ENCODE measurements around the gene HSBP1.

HSBP1 gene

DNA sequence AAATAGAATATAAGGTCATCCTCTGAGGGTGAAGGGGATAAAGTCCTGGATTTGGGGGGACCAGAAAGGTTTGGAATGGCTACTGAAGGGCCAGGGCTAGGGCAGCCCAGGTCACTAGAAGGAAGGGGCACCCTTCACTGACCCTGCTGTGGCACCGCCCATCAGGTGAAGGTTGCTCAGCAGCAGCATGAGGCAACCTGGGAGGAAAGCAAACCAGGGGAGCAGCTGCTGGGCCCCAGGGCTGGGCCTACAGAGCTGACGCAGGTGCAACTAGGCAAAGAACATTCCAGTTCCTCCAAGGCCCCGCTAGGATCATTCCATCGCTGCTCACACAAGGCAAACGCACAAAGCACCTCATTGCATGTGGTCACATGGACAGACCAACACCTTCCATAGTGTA is 3.4 kb upstream of the HSBP1 start:
- no peak for DNase-seq

DNA sequence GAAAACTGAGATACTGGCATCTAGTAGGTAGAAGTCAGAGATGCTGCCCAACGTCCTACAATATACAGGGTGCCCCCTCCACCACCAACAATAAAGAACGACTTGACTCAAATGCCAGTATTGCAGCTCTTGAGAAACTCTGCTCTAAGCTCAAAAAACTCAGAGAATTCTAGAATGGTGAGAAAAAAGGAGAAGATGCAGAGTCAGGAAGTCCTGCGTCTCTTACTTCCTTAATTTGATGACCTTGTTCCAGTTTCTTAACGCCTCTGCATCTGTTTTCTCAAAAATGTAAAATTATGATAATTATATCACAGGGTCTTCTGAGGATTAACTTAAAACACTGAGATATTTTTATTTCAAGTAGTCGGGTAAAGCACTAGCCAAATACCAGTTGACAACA is 1.7 kb upstream of the HSBP1 start:
- DNase-seq, result no peak

DNA sequence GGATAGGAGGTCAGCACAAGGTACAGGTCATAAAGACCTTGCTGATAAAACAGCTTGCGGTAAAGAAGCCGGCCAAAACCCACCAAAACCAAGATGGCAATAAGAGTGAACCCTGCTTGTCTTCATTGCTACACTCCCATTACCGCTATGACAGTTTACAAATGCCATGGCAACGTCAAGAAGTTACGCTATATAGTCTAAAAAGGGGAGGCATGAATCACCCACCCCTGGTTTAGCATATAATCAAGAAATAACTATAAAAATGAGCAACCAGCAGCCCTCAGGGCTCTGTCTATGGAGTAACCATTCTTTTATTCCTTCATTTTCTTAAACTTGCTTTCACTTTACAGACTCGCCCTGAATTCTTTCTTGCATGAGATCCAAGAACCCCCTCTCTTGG is 1.0 kb upstream of the HSBP1 start:
- no peak for DNase-seq

DNA sequence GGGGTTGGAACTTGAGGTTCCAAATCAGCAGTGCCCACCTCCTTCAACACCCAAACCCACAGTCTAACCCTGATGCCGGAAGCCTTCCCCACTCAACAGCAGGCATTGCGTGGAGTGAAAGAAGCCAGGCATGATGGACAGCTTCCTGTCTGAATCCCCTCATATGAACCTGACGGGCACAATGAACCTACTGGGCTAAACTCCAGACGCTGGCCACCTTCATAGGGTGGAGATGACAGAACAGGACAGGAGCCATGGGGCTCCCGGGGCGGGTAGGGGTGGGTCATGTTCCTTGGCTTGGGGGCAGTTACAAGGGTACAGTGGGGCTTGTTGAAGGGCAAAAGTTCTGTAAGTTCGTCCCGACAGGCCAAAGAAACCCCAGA is 460 bp upstream of the HSBP1 start:
- no peak for DNase-seq

DNA sequence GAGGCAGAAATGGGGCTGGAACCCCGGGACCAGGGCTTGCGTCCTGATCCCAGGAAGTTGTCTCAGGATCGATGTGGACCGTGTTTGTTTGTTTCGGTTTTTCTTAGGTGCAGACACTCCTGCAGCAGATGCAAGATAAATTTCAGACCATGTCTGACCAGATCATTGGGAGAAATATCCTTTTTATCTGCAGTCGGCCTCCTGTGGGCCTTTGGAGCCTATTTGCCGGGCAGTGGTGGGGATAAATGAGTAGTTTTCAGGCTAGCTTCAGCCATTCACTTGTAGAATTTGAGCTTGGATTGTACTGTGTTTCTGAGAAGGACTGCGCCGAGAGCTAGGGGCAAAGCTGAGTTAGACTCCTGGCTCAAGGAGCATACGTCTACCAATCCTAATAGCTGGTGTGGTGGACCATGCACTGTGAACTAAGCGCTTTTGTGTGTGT is 816 bp downstream of the HSBP1 start:
- no peak for DNase-seq

DNA sequence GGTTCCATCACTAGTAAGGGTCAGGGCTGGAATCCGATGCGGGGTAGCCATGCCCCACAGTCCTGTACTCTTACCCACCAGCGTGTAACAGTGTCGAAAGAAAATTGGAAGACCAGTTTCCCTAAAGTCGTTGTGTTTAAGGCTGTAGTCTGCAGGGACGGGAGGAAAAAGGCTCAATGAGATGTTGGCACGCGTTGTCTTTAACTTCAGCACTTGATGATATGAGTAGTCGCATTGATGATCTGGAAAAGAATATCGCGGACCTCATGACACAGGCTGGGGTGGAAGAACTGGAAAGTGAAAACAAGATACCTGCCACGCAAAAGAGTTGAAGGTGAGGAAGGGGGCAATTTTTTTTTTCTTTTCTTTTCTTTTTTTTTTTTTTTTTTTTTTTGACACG is 1.3 kb downstream of the HSBP1 start:
- DNase-seq, result no peak

DNA sequence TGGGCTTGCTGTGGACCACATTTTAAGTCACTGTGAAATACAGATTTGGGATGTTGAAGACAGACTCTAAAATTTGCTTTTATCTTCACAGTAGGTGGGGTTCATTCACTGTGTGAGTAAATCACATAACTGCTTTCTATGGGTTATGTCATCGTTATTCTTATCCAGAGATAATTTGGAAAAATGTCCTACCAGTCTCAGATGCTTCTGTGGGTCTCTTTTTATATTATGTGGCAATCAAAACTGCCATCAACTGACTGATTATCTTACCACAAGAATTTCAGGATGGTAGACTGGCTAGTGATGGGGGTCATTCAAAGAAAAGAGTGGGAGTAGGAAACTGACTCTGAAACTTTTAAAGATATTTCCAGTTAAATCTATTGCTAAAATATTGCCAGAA is 3.1 kb downstream of the HSBP1 start:
- no peak for DNase-seq

DNA sequence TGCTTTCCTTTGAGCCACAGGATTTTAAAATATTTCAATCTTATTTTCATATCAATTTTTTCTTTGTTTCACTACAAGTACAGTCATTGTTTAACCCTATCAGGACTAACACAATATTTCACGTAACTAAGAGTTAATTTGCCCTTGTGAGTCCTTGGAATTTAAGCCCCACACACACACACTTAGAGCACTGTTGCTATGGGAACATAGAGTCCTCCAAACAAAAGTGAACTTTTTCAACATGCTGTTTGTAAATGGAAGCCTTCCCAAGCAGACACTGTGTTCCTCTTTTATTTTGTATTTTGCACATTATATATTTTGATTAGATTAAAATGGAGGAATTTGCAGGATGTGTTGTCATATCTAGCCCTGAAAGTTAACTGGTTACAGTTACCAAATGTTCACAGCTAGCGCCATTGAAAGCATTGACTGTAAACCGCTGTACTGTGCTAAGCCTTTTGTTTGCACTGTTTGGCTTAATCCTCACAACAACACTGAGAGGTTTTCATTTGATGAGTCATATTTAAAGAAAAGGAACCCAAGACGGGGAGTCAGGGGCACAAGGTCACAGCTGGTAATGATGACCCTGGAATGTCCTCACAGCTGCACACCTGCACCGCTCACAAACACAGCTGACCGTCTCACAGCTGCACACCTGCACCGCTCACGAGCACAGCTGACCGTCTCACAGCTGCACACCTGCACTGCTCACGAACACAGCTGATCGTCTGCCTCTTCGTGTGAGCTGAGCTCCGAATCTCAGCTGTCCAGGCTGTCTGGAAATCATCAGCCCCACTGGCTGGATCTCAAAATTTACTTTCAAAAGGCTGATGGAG is 6.3 kb downstream of the HSBP1 start:
- DNase-seq, result peak; percentile 53

DNA sequence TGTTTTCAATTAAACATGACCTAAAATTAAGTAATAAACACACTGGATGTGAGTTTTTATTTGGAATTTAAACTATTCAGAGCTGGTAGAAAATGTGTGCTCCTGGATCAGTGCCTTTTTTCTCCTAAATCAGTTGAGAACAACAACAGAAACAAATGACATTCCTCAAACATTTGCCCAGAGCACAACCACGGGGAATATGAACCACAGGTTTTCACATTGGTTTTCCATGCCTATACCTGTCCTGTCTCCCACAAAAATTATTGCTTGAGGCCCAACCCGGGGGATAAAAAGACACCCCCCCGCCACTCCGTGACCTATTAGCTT is 6.8 kb downstream of the HSBP1 start:
- DNase-seq, result no peak

DNA sequence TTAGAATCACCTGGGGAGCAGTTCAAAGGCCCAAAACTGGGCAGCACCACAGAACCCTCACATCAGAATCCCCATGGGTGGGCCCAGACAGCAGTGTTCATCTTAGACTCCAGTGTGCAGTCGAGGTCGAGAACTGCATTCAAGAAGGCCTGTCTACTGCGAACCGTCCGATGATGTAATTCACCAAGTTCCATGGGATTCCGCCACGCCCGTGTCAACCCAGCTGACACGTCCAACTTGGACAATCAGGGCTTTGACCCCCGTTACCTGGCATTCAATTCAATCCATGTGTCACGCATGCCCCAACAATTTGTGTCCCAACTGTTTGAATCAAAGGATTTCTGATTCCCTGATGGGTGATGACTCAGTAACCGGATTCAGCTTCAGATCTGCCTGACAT is 9.2 kb downstream of the HSBP1 start:
- DNase-seq, result no peak

DNA sequence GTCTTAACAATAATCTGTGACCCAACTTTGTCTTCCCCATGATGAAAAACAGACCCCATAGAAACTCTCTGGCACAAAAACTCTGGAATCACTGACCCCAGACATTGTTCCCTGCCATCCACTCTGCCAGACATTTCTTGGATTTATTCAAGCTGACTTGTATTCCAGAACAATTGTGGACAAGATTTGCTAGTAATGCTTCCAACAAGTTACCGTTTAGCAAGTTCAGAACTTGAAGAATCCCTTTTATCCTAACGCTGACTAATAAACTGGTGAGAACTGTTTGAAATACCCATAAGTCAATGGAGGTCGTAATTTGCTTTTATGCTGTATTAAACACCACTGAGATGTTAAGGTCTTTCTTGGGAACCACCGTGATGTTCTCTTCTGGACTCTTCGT is 10.5 kb downstream of the HSBP1 start:
- DNase-seq, result no peak

DNA sequence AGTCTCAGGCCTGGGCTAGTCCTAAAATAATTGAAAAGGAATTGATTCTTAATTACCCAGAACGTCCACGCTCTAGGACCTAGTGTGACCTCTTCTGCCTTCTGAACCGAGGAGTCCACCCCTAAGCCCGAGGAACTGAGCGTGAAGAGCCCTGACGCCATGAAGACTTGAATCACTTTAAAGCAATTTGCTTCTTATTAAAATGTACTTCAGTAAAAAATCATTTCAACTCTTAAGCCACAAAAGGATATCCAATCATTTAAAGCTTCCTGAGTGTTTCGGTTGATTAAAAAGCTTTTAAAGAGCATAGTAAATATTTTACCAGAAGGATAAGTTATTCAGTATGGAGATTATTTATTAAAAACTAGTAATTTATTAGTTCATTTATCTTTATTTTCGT is 11.6 kb downstream of the HSBP1 start:
- DNase-seq, result no peak

DNA sequence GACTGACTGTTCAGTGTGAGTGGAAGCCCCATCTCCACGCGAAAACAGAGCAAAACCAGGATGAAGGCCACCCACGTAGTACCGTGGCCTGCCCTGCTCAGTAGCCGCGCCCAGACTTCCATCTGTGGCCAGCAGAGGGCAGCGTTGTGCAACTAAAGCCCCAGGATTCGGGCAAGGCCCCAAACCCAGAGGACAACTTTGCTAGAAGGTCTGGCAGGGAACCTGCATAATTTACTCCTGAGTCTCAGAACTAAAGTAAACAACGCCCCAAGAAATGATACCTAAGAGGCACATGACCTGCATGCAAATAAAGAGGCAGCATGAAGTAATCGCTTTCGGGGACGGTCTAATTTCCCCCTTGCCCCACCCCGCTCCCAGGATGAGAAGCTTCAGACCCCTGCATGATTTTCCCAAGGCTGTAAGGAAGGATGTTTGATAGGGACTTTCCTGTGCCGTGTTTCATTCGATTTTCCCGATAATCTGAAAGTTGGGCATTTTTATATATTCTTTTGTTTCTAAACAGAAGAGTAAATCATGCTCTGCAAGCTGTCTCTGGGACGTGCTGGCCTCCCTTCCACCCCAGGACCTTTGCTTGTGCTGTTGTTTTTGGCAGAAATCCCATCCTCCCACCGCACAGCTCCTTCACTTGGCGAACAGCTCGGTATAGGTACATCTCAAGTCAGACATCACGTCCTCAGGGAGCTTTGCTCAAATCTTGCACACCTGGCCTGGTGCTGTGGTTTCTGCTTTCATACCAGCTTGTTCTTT is 18.6 kb downstream of the HSBP1 start:
- peak; percentile 59 for DNase-seq

DNA sequence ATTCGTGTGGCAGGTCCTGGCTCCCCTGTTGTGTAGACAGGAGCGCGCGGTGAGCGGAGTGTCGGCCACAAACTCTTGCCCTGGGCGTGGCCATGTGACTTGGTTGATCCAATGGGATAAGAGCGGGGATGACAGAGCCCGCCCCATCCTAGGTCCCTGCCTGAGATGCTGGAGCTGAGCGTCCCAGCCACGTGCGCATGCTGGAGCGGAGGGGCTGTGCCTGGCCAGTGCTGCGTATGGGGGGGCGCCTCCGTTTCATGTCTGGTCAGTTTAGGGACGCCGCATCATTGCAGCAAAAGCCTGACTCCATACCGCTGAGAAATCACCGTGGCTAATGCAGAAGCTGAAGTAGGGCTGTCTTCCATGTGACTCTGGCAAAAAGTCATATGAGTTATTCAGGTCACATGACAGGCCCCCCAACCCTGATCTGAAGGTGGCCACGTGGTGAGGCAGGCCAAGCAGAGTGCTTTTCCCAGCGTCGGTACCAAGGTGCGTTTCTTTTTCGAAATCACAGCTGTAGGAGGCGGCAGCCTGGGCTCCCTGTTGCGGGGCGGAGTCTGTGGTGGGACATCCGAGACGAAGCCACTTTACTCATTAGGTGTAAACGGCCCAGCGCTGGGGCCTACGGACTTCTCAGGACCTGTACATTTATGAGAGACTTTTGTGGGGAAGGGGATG is 22.5 kb downstream of the HSBP1 start:
- no peak for DNase-seq

DNA sequence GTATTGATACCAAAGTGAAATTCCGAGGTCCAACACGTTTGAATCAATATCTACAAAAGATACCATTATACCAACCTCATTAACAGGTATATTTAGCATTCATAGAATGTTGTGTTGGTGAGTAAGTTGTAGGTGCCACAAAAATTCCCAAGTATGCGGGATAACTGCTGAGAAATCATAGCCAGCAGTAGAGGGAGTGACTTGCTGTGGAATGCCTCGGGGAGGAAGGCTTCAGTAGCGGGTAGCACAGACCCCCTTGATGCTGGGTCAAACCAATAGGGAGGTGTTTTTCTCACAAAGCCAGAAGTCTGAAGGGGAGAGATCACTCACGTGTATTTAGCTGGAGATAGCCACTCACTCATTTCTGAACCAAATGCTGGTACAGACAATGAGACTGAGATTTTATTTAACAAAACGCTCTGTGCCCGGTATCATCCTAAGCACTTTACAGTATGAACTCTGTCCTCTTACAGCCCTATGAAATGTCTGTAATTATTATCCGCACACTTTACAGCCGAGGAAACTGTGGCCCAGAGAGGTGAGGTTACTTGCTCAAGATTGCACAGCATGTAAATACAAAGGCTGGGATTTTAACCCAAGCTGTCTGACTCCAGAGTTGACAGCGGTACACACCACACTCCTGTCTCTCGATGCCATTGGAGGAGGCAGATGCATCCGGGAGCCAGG is 23.1 kb downstream of the HSBP1 start:
- DNase-seq, result no peak

DNA sequence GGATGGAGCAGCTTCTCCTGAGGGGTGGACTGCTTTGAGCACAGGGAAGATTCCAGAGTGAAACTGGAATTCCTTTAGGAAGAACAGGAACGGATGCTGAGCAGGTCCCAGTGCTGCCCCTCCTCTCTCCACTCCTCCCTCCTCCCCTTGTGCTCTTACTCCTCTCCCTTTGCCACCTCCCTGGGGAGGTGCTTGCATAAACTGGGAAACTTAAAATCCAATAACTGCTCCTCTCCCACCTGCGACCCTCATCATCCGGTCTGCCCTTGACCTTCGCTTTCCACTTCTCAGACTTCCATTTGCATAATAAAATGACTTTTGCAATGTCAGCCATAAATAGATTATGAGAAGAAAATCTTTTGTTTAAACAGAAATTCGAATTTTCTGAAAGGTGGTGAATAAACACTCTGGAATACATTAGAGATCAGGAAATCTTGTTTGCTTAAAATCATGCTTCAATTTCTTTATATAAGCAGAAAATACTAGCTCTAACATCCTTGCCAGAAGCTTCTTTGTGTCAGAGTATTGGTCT is 23.7 kb downstream of the HSBP1 start:
- no peak for DNase-seq

DNA sequence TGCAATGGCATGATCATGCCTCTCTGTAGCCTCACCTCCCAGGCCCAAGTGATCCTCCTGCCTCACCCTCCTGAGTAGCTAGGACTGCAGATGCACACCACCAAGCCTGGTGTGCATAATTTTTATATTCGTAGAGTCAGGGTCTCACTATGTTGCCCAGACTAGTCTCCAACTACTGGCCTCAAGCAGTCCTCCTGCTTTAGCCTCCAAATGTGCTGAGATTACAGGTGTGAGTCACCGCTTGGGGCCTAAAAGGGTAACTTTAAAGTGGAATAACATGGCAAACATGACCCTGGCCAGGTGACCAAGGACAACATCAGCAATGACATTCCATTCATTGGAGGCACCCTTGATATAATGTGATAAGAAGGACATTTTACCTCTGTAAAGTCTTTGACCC is 26.1 kb downstream of the HSBP1 start:
- no peak for DNase-seq

DNA sequence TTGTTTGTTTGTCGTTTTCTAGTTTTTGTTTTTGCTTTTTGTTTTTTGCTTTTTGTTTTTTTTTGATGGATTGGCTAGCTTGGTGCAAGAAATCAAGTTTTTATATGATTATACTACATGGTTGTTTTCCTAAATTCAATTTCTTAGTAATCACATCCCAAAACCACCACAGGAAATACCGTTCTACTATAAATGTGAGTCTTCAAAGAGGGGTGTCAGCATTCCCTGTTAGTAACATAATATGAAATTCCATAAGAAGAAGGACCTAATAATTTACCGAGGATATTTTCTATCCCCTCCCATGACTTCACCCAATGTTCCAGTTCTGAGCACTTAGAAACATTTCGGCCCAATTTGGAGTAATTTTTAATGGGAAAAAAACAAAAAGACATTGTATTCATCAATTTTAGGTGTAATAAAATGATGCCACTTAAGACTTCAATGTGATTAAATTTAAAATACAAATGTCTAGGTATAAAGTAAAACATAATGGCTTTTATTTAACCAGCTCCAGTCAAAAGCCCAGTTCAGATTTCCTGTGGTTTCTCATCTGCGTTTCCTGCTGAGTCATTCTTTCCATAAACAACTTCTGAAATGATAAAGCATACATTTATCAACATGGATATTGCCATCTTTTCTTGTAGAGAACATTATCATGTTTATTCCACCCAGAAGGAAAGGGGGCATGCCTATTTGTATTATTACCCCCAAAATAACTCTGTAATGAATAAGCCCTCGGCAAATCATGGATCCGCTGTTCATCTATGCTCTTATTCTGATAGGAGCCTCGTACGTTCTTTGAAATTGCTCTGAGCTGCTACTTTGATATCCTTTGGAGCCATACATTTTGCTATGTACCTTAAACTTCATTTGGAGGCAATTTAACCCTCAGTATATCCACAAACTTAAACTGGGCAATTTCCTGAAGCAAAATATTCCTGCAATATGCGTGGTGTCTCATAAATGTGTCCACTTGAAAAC is 28.1 kb downstream of the HSBP1 start:
- no peak for DNase-seq

DNA sequence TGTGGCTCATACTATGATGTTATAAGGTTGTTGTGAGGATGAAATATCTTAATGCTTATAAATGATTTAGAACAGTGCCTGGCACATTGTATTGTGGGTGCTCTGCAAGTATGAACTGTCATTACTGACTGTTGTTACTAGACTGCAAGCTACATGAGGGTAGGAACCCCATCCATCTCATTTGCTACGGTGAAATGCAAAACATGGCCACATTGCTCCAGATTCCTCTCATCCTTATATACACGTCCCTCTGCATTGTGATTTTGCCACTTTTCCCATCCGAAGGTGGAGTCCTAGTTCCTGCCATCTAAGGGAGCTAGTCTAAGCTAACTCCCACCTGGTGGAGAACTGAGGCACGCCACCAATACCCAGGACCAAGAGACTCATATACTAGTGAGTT is 29.8 kb downstream of the HSBP1 start:
- DNase-seq, result no peak

DNA sequence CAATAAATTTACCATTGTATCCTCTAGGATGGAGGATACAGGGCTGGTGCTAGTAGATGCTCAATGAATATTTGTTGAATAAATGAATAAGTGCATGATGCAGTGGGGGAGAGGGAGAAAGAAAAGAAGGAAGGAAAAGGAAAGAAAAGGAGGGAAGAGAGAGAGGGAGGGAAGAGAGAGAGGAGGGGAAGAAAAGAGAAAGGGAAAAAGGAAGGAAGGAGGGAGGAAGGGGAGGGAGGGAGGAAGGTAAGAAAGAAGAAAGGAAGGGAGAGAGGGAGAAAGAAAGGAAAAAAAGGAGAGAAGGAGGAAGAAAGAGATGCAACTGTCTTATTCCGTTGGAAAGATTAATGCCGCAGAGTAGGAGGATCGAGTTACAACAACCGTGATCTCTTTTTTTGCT is 30.4 kb downstream of the HSBP1 start:
- DNase-seq, result no peak

DNA sequence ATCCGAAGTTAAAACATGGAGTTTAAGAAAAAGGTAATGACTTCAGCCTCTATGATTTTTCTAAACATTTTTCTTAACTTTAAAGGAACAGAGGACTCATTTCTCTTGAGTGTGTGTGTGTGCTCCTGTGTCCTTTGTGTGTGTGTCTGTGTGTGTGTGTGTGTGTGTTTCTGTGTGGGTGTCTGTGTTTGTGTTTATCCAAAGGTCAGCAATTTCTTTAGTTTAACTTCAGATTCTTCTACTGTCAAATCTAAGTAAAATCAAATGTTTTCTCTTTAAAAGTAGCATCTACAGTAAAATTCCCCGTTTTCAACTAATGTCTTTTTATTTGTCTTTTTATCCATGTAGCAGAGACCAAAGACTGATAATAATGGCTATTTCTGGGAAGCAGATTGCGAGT is 31.8 kb downstream of the HSBP1 start:
- no peak for DNase-seq

DNA sequence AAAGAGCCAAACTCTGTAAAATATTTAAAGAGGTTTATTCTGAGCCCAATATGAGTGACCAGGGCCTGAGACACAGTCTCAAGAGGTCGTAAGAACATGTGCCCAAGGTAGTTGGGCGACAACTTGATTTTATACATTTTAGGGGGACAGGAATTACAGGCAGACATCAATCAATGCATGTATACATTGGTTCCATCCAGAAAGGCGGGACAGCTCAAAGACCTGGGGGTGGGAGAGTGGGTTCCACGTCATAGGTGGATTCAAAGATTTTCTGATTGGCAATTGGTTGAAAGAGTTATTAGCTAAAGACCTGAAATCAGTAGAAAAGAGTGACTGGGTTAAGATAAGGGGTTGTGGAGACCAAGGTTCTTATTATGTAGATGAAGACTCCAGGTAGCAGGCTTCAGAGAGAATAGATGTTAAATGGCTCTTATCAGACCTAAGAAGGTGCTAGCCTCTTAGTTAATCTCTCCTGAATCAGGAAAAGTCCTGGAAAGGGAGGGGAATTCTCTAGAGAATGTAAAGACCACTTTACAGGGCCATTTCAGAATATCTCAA is 32.4 kb downstream of the HSBP1 start:
- no peak for DNase-seq
